ENCODE data around the gene RGR.

The RGR gene

DNA sequence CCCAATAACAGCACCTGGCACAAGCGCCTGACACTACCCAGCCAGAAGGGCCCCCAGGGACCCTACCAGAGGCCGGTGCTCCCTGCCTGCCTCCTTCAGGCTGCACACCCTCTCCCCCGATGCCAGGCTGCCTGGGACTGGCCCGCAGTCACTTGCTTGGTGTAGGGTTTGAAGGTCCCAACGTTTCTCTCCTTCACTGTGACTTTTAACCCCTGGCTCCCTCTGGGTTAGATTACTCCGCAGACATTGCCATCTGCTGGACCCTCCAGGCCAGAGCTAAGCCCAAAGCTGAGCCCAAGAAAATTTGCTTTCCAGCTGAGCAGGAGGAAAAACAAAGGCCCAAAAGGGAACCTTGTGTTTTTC is 43.6 kb upstream of the RGR start:
- no peak for DNase-seq (ENCODE audit: low spot score)
- TF ChIP-seq, protein P1, sequence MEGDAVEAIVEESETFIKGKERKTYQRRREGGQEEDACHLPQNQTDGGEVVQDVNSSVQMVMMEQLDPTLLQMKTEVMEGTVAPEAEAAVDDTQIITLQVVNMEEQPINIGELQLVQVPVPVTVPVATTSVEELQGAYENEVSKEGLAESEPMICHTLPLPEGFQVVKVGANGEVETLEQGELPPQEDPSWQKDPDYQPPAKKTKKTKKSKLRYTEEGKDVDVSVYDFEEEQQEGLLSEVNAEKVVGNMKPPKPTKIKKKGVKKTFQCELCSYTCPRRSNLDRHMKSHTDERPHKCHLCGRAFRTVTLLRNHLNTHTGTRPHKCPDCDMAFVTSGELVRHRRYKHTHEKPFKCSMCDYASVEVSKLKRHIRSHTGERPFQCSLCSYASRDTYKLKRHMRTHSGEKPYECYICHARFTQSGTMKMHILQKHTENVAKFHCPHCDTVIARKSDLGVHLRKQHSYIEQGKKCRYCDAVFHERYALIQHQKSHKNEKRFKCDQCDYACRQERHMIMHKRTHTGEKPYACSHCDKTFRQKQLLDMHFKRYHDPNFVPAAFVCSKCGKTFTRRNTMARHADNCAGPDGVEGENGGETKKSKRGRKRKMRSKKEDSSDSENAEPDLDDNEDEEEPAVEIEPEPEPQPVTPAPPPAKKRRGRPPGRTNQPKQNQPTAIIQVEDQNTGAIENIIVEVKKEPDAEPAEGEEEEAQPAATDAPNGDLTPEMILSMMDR (IDR thresholded peaks at IDR 0.05): no peak
- H3K27ac ChIP-seq: no peak overlapping the region
- H3K4me3 ChIP-seq: no peak overlapping the region

DNA sequence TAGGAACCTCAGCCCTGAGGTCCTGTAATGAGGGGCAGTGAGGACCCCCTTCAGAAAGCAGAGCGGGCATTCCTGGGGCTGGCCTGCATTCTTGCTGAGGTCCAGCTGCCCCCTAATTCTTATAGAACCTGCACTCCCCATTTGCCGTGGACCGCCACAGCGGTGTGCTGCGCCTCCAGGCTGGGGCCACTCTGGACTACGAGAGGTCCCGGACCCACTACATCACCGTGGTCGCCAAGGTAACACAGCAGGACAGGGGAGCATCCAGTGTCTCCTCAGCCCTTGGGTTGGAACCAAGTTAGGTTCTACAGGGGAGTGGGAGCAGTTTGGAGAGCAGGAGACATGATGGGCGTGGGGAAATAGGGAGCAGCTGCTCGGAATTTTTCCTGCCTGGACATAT is 43.2 kb upstream of the RGR start:
- TF ChIP-seq, protein P1 (IDR thresholded peaks at IDR 0.05): no peak
- DNase-seq (ENCODE audit: low spot score): no peak
- H3K27ac ChIP-seq: no peak overlapping the region

DNA sequence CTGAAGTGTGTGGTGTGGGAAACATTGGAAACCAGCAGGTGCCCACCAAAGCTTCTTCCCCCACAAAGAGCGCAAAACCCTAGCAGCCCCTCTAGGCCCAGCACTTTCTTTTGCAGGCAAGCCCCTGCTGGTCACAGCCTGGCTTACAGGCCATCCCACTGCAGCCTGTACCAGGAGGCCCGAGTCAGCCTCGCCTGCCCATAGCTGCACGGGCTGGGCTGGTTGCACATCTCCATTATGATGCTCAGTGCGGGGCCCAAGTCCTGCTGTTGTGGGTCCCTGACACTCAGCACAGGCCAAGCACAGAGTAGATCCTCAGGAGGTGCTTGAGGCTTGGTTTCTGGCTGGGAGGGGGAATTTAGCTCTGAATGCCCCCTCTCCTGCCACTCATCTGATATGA is 42.5 kb upstream of the RGR start:
- Histone ChIP-seq H3K27ac (no peak overlapping the region), H3K4me3 (no peak overlapping the region)
- TF ChIP-seq, protein P1 (IDR thresholded peaks at IDR 0.05): no peak
- no peak for DNase-seq (ENCODE audit: low spot score)

More for the DNA sequence above, 43.2 kb upstream of the RGR start:
- H3K4me3 ChIP-seq: no peak overlapping the region

DNA sequence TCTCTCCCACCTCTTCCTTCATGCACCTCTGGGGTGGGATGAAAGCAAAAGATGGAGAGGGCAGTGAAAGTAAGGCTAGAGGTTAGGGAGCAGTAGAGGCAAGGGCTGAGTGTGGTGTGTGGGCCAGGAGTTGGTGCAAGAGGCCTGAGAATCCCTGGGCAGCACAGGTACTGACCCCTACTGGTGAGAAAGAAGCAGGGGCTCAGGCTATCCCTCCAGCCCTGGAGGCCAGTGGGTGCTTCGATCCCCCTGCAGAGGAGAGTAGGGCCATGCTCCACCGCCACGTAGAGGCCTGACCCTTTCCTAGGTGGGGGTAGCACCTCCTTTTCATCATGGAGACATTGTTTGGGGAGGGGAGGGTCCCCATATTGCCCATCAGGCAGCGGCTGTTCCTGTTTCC is 40.7 kb upstream of the RGR start:
- no peak overlapping the region for H3K27ac ChIP-seq
- H3K4me3 ChIP-seq: no peak overlapping the region
- DNase-seq (ENCODE audit: low spot score): no peak
- TF ChIP-seq, protein P1 (IDR thresholded peaks at IDR 0.05): no peak

DNA sequence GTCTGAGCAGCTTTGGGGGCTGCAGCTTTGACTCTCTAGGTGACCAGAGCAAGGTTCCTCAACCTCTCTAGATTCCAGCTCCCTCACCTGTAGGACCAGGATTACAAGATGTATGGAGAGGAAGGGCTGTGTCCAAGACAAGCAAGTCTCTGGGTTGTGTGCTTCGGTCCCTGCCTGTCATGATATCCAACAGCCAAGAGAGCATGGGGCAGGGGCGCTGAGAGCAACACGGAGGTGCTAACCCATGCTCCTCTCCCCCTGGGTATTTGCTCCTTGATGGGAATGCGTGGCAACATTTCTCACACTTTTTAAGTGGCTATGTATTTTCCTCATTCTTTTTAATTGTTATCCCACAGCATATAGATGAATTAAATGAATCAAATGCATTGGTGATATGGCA is 40.2 kb upstream of the RGR start:
- DNase-seq (ENCODE audit: low spot score): no peak
- Histone ChIP-seq H3K4me3 (no peak overlapping the region), H3K27ac (no peak overlapping the region)
- TF ChIP-seq, protein P1 (IDR thresholded peaks at IDR 0.05): no peak

DNA sequence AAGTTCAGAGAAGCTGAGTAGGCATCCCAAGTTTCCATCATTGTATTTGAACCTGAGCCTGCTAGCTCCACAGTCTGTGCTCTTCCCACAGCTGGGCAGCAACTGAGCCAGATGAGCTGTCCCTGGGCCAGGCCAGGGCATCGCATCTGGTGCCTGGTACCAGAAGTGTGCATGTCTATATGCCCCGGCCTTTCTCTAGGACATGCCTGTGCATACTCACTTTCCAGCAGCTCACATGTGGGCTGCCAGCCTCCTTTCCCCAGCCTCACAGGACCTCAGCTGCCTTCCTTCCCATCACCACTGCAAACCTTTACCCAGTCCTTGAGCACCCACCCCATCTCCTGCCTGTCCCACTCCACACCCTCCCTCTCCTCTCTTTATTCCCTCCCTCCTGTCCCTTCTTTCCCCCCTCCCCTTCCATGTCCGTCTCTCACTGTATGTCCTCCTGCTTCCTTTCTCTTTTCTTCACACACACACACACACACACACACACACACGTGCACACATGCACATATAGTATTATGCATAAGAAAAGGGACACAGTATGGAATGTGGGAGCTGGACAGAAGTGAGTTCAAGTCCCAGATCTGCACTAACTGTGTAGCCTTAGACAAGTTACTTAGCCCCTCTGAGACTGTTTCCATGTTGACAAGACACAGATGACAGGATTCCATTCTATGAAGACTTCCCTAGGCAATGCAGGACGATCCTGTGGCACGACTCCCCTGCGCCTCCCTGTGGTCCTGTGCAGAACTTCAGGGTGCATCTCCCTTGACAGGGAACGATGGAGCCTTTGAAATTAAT is 39.6 kb upstream of the RGR start:
- no peak for DNase-seq (ENCODE audit: low spot score)
- H3K4me3 ChIP-seq: no peak overlapping the region
- TF ChIP-seq, protein P1 (IDR thresholded peaks at IDR 0.05): no peak
- H3K27ac ChIP-seq: no peak overlapping the region

DNA sequence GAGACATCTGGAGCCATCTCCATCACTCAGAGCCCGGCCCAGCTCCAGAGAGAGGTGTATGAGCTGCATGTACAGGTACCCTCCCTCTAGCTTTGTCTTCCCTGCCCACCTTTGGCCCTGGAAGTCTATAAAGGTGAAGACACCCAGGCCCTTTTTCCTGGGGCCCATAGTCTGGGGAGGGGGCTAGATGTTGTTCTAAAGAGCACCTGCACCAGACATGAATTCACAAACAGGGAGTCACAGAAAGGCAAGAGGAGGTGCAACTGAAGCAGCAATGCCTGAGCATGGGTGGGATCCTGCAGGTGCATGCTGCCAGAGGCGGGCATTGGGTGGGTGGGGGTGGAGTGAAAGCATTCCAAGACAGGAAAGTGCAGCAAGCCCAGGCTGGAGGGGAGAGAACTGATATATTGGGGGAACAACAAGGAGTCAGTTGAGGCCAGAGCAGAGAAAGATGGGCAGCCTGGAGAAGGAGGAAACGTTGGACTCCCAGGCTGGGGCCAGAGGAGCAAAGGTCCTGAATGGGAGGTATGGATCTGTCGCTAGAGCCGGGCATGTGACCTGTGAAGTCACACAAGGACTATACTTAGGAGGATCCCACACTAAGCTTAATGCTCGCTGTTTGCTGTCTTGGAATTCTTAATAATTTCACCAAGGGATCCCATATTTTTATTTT is 38.9 kb upstream of the RGR start:
- TF ChIP-seq, protein P1 (IDR thresholded peaks at IDR 0.05): no peak
- Histone ChIP-seq H3K27ac (no peak overlapping the region), H3K4me3 (no peak overlapping the region)
- DNase-seq (ENCODE audit: low spot score): no peak

Measured in coronary artery (tissue), 2 donors.